HG03045 (cell line): Measurements from ENCODE around the gene HS6ST2.

Source experiments
- ATAC-seq: cut with Tn5 transposase; IDR thresholded peaks from one replicate; pipeline ENCODE4 v1.9.1; 2021; ENCODE audit warnings: mild to moderate bottlenecking, moderate library complexity; ENCODE audit not compliant: unreplicated experiment

Gene HS6ST2

GRCh38 chrX:132624466-132624865 is 334.0 kb downstream of the HS6ST2 start:
- no peak for ATAC-seq

- no peak for ATAC-seq
Observed at GRCh38 chrX:132623942-132624341, 334.5 kb downstream of the HS6ST2 start.

- ATAC-seq = no peak
Observed at GRCh38 chrX:132623300-132623699, 335.1 kb downstream of the HS6ST2 start.

GRCh38 chrX:132622130-132622529 is 336.3 kb downstream of the HS6ST2 start:
- no peak for ATAC-seq

GRCh38 chrX:132618810-132619209 is 339.6 kb downstream of the HS6ST2 start:
- ATAC-seq = no peak

GRCh38 chrX:132615391-132616131 is 342.9 kb downstream of the HS6ST2 start:
- no peak for ATAC-seq

GRCh38 chrX:132614297-132614696 is 344.1 kb downstream of the HS6ST2 start:
- no peak for ATAC-seq

- ATAC-seq = no peak
Observed at GRCh38 chrX:132613801-132614200, 344.6 kb downstream of the HS6ST2 start.

GRCh38 chrX:132612821-132613564 is 345.4 kb downstream of the HS6ST2 start:
- no peak for ATAC-seq

- ATAC-seq = no peak
Observed at GRCh38 chrX:132610536-132610935, 347.9 kb downstream of the HS6ST2 start.

- ATAC-seq = no peak
Observed at GRCh38 chrX:132609362-132609848, 349.0 kb downstream of the HS6ST2 start.

GRCh38 chrX:132603700-132604286 is 354.6 kb downstream of the HS6ST2 start:
- no peak for ATAC-seq

GRCh38 chrX:132602701-132603100 is 355.7 kb downstream of the HS6ST2 start:
- ATAC-seq = no peak

- no peak for ATAC-seq
Observed at GRCh38 chrX:132594999-132595398, 363.4 kb downstream of the HS6ST2 start.

GRCh38 chrX:132594129-132594528 is 364.3 kb downstream of the HS6ST2 start:
- no peak for ATAC-seq

GRCh38 chrX:132592880-132593279 is 365.5 kb downstream of the HS6ST2 start:
- no peak for ATAC-seq

- ATAC-seq = no peak
Observed at GRCh38 chrX:132591719-132592275, 366.6 kb downstream of the HS6ST2 start.

- no peak for ATAC-seq
Observed at GRCh38 chrX:132590350-132591026, 367.9 kb downstream of the HS6ST2 start.

- ATAC-seq = no peak
Observed at GRCh38 chrX:132584936-132585335, 373.5 kb downstream of the HS6ST2 start.

GRCh38 chrX:132576939-132577338 is 381.5 kb downstream of the HS6ST2 start:
- ATAC-seq = no peak
